ENCODE measurements around the gene GPX2. TPM values are rescaled to one million over a fixed set of nuclear protein-coding genes. Genes with fewer than 3 reads are reported as not detected.

GPX2 gene
- total and polyA plus RNA-seq, 10 of the 15 experiments (the other 5 are each of a cell fraction or from before 2014, with no cell fraction given) = not detected

DNA sequence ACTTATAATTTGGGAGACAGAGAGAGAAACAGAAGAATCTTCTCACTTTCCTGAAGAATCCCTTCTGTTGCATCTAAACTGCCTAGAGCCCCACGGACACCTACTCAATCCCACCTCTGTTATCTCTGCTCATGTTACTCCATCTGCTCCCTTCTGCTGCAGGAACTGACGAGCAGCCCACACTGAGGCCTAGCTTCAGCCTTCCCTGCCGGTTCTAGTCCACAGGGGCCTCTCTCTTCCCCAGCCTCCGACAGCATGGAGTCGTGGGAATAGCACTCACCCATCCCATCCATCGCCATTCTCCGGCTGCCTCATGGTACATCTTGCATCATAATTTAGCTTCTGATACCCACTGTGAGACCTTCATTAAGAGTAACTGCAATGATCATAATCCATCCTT is 25.6 kb upstream of the GPX2 start:
- peaks cover 2 to 7% of the 10 kb centered on the region in 2 experiments for H3K27me3 ChIP-seq (replicated peaks in 1 of 2; ENCODE audit: control insufficient read depth in 2 of 2, insufficient read depth in 2 of 2, low read length in 1 of 2)
- no peaks in the 10 kb centered on the region for H3K36me3 ChIP-seq (ENCODE audit: control insufficient read depth in 2 of 2, insufficient read depth in 2 of 2, low read length in 1 of 2)
- H3K79me2 ChIP-seq (ENCODE audit: control insufficient read depth, insufficient read depth, low read length) = no peaks in the 10 kb centered on the region
- in situ Hi-C loops (cut with MboI) = no loop called here
- FAIRE-seq (no peak), DNase-seq (ENCODE audit: low read depth, low spot score) (no peak), ATAC-seq (no peak)
- TF ChIP-seq NR2C1 (IDR thresholded peaks at IDR 0.05) (no peak), WRNIP1 (IDR thresholded peaks at IDR 0.05; ENCODE audit: borderline replicate concordance, low read depth, low read length) (no peak), ZNF274 (IDR thresholded peaks at IDR 0.05; ENCODE audit: insufficient read depth, insufficient read length) (no peak), ESRRA (IDR thresholded peaks at IDR 0.05; ENCODE audit: low read length) (no peak), IRF5 (IDR thresholded peaks at IDR 0.05; ENCODE audit: borderline replicate concordance) (no peak), RUNX3 (IDR thresholded peaks at IDR 0.05; ENCODE audit: low read length) (no peak)
- TF ChIP-seq, protein P1, sequence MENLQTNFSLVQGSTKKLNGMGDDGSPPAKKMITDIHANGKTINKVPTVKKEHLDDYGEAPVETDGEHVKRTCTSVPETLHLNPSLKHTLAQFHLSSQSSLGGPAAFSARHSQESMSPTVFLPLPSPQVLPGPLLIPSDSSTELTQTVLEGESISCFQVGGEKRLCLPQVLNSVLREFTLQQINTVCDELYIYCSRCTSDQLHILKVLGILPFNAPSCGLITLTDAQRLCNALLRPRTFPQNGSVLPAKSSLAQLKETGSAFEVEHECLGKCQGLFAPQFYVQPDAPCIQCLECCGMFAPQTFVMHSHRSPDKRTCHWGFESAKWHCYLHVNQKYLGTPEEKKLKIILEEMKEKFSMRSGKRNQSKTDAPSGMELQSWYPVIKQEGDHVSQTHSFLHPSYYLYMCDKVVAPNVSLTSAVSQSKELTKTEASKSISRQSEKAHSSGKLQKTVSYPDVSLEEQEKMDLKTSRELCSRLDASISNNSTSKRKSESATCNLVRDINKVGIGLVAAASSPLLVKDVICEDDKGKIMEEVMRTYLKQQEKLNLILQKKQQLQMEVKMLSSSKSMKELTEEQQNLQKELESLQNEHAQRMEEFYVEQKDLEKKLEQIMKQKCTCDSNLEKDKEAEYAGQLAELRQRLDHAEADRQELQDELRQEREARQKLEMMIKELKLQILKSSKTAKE (IDR thresholded peaks at IDR 0.05; ENCODE audit: low read depth, poor library complexity, severe bottlenecking) = no peak
- ChIA-PET POLR2A (interaction anchor here (0.5 to 0.6 kb wide), 2 partner anchors 8 to 1594 kb away, joined by 3 to 7 read pairs; no protein-coding TSS in a partner anchor), SMC1A (ENCODE audit: uncharacterized antibody, unreplicated experiment) (no interaction called here), CTCF (interaction anchor here (0.8 to 1.4 kb wide), 3 partner anchors 88 to 241 kb away, joined by 3 read pairs; no protein-coding TSS in a partner anchor), RAD21 (ENCODE audit: unreplicated experiment) (no interaction called here)
- H4K20me1 ChIP-seq (ENCODE audit: control insufficient read depth, insufficient read depth) = no peaks in the 10 kb centered on the region
- WGBS (ENCODE audit: insufficient coverage, insufficient replicate concordance, low lambda C conversion rate, missing lambda C conversion rate) = 83% methylated on average over 7 of the region's 7 CpGs
- intact Hi-C loops (cut with micrococcal nuclease; ENCODE audit: unreplicated experiment) = no loop called here
- no peak overlapping the region for H3K4me3 ChIP-seq
- H3K9me3 ChIP-seq (replicated peaks; ENCODE audit: control insufficient read depth, insufficient read depth, low read length) = no peaks in the 10 kb centered on the region
- no TSS peak for BruUV-seq (replicated peaks)
- H3K9ac ChIP-seq (ENCODE audit: control insufficient read depth, insufficient read depth, low read length) = no peak overlapping the region
- H3K4me1 ChIP-seq (ENCODE audit: control insufficient read depth, insufficient read depth, low read length) = no peaks in the 10 kb centered on the region
- no peak overlapping the region for H3K27ac ChIP-seq (ENCODE audit: control insufficient read depth, insufficient read depth)
- H2AFZ ChIP-seq (ENCODE audit: control insufficient read depth, low read depth, low read length) = no peak overlapping the region
- H3K4me2 ChIP-seq (ENCODE audit: control insufficient read depth, insufficient read depth) = no peak overlapping the region

Measured in GM12878 (cell line).